Measurements from ENCODE around the gene CTBP1.
A peak's percentile ranks its signal among the peaks of the same experiment; 100 is the strongest.

The CTBP1 gene

GRCh38 chr4:1279253-1279652 lies 30.3 kb upstream of the CTBP1 start:
- no peak for DNase-seq

DNA sequence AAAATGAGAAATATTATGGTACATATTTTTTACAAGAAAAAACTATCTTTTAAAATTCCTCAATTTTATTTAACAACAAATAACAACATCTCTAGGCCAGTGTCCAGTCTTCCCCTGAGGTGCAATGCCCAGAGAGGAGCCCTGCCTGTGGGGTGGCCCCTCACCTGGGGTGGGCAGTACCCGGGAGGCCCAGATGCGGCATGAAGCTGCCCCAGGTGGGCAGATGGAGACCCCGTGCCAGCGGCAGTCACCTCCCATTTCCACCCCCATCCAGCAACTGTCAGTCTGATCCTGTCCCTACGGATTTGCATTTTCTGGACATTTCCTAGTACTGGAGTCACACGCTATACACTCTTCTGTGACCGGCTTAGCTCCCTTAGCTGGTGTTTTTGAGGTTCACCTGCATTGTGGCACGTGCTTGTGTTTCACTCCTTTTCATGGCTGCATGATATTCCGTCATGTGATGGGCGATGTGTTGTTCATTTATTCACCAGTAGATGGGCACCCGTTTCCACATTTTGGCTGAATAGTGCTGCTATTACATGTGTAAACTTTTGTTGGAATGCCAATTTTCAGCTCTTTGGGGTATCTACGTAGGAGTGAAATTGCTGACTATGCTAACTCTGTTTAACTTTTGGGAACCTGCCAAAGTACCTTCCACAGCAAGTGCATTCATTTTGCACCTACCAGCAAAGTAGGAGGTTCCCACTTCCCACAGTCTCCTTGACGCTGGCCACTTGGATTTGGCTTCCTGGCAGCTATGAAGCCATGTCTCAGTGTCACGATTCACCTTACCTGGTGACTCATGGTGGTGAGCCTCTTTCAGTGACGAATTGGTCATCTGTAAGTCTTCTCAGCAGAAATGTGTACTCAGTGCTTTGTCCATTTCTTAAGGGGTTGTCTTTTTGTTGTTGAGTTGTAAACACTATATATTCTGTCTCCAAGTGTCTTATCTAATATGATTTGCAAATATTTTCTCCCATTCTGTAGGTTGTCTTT lies 29.0 kb upstream of the CTBP1 start:
- no peak for DNase-seq

GRCh38 chr4:1276984-1277383 lies 28.1 kb upstream of the CTBP1 start:
- DNase-seq, result no peak

DNA sequence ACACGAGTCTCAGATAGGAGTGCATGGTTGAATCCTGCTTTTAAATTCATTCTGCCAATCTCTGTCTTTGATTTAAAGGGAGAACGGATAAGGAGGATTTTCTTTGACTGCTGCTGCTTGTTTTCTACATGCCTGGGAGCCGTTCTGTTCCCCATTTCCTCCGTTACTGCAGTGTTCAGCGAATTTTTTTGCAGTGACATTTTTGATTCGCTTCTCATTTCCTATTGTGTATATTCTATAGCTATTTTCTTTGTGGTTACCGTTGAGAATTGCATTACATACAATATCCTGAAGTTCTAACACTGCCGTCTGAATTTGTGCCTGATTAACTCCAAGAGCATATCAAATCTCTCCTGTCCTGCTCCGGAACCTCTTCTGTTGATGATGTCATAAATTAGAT lies 25.9 kb upstream of the CTBP1 start:
- DNase-seq, result no peak

DNA sequence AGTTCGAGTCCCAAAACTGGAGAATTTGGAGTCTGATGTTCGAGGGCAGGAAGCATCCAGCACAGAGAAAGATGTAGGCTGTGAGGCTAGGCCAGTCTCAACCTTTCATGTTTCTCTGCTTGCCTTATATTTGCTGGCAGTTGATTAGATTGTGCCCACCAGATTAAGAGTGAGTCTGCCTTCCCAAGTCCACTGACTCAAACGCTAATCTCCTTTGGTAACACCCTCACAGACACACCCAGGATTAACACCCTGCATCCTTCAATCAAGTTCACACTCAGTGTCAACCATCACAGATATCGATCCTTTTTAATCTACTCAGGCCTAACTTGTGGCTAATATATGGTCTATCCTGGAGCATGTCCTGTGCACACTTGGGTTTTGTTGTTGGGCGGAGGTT lies 22.8 kb upstream of the CTBP1 start:
- DNase-seq, result no peak

DNA sequence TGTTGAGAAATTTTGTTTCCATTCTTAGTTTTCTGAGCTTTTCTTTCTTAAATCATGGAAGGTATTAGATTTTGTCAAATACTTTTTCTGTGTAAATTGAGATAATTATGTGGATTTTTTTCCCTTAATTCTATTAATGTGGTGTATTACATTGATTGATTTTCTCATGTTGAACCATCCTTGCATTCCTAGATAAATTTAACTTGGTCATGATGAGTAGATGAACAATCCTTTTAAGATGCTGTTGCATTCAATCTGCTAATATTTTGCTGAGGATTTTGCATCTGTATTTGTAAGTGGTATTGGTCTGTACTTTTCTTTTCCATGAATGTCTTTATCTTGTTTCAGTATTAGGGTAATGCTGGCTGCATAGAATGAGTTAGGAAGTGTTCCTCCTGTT lies 20.3 kb upstream of the CTBP1 start:
- DNase-seq, result no peak

DNA sequence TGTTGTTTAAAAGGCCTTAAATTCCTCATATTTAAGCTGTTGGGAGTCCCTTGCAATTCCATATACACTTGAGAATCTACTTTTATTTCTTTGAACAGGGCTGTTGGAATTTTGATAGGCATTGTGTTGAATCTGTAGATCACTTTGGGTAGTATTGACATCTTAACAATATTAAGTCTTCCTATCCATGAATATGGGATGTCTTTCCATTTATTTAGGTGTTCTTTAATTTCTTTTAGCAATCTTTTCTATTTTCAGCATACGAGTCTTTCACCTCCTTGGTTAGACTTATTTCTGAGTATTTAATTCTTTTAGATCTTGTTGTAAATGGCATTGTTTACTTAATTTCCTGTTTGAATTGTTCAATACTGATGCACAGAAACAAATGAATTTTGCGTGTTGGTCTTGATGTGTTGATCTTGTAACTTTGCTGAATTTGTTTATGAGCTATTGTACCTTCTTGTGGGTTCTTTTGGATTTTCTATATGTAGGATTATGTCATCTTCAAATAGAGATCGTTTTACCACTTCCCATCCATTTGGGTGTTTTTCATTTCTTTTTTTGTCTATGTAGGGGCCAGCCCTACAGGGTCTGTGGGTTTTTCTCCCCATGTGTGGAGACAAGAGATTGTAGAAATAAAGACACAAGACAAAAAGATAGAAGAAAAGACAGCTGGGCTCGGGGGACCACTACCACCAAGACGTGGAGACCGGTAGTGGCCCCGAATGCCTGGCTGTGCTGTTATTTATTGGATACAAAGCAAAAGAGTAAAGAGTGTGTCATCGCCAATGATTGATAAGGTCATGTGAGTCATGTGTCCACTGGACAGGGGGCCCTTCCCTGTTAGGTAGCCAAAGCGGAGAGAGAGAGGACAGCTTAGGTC lies 18.2 kb upstream of the CTBP1 start:
- no peak for DNase-seq

DNA sequence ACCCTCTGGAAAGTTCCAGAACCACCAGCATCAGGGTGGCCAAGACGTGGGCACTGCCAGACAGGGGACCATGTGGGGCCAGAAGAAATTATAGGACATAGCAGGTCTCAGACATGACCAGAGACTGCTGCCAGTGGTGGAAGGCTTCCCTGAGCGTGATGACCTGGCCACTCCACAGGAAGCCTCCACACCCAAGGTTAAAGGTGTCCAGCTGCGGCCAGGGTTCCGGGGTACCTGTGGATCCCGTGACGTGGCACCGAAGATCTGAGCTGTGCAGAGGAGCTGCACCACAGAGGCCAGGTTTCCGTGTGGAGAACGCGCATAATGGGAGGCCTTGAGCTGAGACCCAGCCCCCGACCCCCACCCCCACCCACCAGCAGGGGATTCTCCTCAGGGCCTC lies 16.4 kb upstream of the CTBP1 start:
- DNase-seq, result no peak

GRCh38 chr4:1264942-1265341 lies 16.0 kb upstream of the CTBP1 start:
- DNase-seq, result no peak

GRCh38 chr4:1261107-1261928 lies 12.4 kb upstream of the CTBP1 start:
- no peak for DNase-seq

DNA sequence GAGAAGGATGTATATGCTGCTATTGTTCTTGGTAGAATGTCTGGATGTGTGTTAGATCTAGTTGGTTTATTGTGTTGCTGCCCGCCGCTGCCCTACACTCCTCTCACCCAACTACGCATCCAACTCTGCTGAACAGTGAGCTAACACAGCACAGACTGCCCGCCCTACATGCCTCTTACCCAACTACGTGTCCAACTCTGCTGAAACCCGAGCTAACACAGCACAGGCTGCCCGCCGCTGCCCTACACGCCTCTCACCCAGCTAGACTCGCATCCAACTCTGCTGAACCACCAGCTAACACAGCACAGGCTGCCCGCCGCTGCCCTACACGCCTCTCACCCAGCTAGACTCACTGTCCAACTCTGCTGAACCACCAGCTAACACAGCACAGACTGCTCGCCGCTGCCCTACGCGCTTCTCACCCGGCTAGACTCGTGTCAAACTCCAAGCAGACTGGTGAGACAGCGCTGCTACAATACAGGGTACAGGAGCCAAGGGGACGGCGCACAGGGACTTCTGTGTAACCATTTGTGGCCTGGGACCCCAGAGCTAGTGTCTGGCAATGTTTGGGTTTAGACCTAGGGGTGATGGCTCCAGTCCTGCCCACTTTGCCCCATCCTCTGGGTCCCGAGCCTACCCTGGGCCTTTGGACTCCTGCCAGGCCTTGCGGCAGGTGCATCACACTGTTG lies 11.6 kb upstream of the CTBP1 start:
- DNase-seq, result peak; percentile 9

GRCh38 chr4:1259966-1260365 lies 11.0 kb upstream of the CTBP1 start:
- DNase-seq, result no peak

DNA sequence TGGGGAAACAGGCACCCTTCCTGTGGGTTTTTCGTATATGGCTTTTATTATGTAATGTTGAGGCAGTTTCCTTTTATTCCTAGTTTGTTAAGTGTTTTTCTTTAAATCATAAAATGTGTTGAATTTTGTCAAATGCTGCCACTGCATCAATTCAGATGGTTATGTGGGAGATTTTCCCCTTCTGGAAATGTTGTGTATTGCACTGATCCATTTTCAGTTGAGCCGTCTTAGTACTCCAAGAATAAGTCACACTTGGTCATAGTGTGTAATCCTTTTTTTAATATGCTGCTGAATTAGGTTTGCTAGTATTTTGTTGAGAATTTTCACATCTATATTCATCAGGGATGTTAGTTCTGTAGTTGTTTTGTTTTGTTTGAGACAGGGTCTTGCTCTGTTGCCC lies 9.5 kb upstream of the CTBP1 start:
- no peak for DNase-seq

DNA sequence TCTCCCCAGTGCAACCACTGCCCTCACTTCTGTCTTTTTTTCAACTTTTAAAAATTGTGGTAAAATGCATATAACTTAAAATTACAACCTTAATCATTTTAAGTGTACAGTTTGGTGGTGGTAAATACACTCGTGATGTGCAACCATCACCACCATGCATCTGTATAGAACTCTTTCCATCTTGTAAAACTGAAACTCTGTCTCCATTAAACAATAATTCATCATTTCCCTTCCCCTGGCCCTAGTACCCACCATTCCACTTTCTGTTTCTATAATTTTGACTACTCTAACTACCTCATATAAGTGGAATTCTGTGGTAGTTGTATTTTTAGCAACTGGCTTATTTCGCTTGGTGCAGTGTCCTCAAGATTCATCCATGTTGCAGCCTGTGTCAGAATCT lies 6.8 kb upstream of the CTBP1 start:
- DNase-seq, result no peak

- no peak for DNase-seq
These were observed 6.2 kb upstream of the CTBP1 start for GRCh38 chr4:1255151-1255550.

DNA sequence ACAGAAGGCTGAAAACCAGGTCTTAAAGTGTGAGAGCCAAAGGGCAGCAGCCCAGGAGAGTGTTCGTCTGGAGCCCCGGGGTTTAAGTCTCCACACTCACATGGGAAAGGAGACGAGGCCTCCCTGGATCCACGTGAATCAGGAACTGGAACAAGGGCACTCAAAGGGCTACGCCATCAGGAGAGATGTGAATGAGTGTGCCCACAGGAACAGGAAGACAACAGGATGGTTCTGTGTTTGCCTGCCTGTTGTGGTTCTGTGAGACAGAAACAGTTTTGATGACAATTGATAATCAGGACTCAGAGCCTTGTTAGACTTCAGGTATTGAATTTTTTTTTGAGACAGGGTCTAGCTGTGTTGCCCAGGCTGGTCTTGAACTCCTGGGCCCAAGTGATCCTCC lies 4.9 kb upstream of the CTBP1 start:
- no peak for DNase-seq

DNA sequence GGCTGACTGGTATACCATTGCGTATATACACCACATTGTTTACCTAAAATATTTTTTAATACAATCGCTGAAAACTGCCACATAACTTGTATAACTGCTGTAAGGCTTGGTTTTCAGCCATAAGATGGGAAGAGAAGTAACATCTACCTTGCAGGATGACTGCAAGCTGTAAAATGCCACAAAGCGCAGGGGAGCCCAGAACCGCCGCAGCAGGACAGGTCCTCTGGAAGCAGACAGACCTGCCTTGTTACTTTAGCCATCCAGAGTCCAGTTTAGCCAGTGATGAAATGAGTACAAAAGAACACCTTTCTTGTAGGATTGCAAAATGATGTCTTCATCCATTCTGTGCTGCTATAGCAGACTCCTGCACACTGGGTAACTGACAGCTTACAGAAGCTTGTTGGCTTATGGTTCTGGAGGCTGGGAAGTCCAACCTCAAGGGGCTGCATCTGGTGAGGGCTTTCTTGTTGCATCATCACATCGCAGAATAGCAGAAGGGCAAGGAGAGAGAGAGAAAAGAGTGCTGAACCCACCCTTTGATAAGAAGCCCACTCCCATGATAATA lies 4.1 kb upstream of the CTBP1 start:
- DNase-seq, result no peak

GRCh38 chr4:1251773-1252066 lies 2.8 kb upstream of the CTBP1 start:
- no peak for DNase-seq

DNA sequence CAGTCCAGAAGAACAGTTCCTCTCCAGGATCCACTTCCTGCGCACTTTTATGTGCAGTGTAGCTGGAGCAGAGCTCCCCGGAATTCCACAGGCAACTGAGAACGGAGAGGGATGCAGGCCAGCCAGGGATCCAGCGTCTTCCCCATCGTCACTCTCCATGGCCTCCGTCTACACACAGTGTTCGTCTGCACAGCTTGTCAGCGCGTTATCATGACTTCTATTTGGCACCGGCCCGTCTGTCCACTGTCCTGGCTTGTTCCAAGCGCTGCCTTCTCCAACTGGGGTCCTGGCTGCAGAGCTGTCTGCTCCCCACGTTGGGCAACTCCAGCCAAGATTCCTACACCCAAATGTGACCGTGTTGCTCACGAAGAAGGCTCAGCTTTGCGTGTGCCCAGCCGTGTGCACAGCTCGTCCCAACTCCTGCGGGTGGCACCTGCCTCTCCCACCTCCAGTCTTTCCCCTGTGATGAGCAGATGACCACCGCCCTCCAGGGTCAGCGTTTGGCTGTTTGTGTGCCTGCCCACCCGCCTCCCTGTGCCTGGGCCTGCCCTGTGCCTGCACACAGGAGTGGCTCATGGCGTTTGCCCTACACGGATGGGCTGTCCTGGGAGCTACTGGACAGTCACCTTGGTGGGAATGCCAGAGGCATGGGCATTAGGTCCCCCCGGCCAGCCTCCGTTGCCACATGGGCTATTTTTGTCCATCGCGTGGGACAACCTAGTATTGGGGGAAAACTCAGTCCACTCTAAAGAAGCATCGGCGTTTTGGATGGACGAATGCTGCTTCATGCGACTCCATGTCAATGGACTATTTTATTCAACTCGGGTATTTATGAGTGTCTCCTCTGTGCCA lies 2.2 kb upstream of the CTBP1 start:
- DNase-seq, result no peak

DNA sequence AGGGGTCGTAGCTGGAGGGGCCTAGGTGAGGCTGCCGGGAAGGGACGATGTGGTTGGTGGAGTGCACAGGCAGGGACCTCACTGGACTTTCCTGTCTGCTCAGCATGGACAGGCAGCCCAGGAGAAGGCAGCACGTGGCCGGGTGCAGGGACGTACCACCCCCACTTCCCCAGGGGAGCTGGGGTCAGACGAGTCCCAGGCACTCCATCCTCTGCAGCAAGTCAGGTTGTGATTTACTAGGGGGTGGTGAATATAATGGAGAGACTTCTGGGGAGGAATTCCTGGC lies 1.5 kb upstream of the CTBP1 start:
- DNase-seq, result no peak

DNA sequence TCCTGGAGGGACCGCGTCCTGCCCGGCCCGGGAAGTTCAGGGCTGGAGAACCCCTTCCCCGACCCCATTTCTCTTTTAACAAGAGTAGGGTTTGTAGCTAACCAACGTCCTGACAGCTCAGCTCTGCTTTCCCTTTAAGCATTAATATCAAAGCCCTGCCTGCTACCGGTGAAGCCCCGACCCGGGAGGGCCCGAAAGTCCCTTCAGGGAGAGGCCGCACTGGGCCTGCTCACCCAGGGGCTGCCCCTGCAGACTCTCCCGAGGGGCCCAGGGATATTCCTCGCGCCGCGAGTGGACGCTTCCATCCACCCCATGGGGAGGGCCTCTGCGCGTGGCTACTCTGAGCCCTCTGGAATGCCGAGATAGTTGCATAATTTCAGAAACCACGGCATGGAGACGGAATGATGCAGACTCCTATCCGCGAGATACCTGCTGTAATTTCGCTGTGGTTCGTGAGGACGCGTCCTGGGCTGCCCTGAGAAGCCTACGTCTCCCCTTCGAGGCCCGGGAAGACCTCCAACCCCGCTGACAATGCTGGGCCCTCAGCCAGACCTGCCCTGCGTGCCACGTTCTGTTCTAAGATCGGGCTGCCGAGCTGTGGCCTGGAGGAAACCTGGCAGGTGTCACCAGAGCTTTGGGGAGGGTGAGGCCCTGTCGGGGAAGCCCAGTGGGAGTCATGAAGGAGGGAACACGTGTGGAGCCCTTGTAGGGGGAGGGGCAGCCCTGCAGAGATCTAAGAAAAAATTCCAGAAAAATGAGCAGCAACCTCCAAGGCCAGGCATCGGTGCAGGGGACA lies 999 bp upstream of the CTBP1 start:
- DNase-seq, result no peak

Measured in NCI-H2107 (cell line).